Muscle of back (tissue), 11 donors: Measurements from ENCODE around the gene SH3BP4. TPM values are rescaled to one million over a fixed set of nuclear protein-coding genes. Genes with fewer than 3 reads are reported as not detected.

ENCODE experiments used
- DNase-seq, 3 donors: peaks; one replicate each; pipeline versions ENCODE4 v3.0.0 to v3.0.0-alpha.2; 2013
- polyA plus RNA-seq, 10 donors: library from polyadenylated mRNA; unstranded; fragments of 120-200 nt; gene quantifications; one replicate each; pipeline ENCODE4 v1.2.1, GENCODE V29; 2013; ENCODE audit not compliant: insufficient read length in 10 of 10

Gene SH3BP4
- polyA plus RNA-seq, 10 donors, result 12.8 to 19.8 (median 16.7) TPM

GRCh38 chr2:234997389-234997788 is 45.6 kb downstream of the SH3BP4 start:
- no peak for DNase-seq

- DNase-seq, result no peak
These were observed 46.8 kb downstream of the SH3BP4 start for GRCh38 chr2:234998404-234999211.

- no peak for DNase-seq
These were observed 48.1 kb downstream of the SH3BP4 start for GRCh38 chr2:234999740-235000425.

- DNase-seq, result no peak
These were observed 48.8 kb downstream of the SH3BP4 start for GRCh38 chr2:235000426-235001236.

- no peak for DNase-seq
These were observed 49.7 kb downstream of the SH3BP4 start for GRCh38 chr2:235001237-235002133.

- no peak for DNase-seq
These were observed 50.6 kb downstream of the SH3BP4 start for GRCh38 chr2:235002198-235003095.

GRCh38 chr2:235003096-235003775 is 51.4 kb downstream of the SH3BP4 start:
- no peak for DNase-seq

- DNase-seq, result no peak
These were observed 52.6 kb downstream of the SH3BP4 start for GRCh38 chr2:235004329-235004903.

- DNase-seq, result no peak
These were observed 53.2 kb downstream of the SH3BP4 start for GRCh38 chr2:235005023-235005422.

GRCh38 chr2:235005603-235006259 is 53.9 kb downstream of the SH3BP4 start:
- DNase-seq, result peak in 2 of 3 donors; percentile 66 to 82

GRCh38 chr2:235006461-235006860 is 54.6 kb downstream of the SH3BP4 start:
- no peak for DNase-seq

- DNase-seq, result no peak
These were observed 55.2 kb downstream of the SH3BP4 start for GRCh38 chr2:235006986-235007385.

GRCh38 chr2:235007664-235008457 is 56.0 kb downstream of the SH3BP4 start:
- no peak for DNase-seq

- no peak for DNase-seq
These were observed 56.8 kb downstream of the SH3BP4 start for GRCh38 chr2:235008584-235009044.

GRCh38 chr2:235009081-235009480 is 57.3 kb downstream of the SH3BP4 start:
- DNase-seq, result no peak

GRCh38 chr2:235010117-235010714 is 58.4 kb downstream of the SH3BP4 start:
- no peak for DNase-seq

GRCh38 chr2:235011607-235011928 is 59.8 kb downstream of the SH3BP4 start:
- no peak for DNase-seq
